HG03442 (cell line): ENCODE results near the gene PRRX2.
"Not testable (repeated sequence)": the region's sequence is repeated elsewhere in the genome, so short reads cannot be mapped to it uniquely, and the experiment has no call there.

Experiments used
- ATAC-seq: cut with Tn5 transposase; IDR thresholded peaks from one replicate; pipeline ENCODE4 v1.9.1; 2021; ENCODE audit warnings: mild to moderate bottlenecking, moderate library complexity; ENCODE audit not compliant: unreplicated experiment

PRRX2 gene

DNA sequence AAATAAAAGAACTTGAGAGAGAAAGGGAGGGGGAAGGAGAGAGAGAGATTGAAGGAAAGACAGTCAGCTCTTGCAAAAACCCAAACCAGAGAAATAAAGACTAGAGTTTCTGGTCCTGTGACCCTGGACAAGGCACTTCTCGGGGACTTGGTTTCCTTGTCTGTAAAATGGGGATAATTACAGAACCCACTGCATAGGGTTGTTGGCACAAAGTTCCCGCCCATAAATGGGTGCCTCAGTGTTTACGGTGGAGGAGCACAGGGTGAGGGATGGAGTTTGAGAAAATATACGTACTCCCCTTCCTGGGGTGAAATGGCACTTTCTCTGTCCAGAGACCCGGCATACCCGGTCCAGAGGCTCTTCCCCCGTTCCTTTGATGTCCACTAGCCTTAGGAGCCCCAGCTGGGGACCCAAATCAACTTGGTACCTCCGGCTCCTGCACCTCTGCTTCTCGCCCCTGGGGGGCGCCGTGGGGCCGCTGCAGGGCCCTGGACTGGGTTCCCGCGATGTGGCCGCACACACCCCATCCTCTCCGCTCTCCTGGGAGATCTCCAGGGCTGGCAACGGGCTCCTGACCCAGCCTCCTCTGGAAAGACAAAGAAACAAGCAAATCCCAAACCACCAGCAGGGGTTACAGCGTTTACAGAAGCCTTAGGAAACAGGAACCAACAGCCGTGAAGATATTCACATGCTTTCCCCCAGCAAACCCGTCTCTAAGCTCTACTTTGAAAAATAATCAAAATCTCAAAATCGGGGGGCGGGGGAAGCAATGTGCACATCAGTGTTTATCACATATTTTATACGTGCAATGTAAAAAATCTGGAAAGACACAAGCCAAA, 61.1 kb downstream of the PRRX2 start:
- ATAC-seq: no peak

DNA sequence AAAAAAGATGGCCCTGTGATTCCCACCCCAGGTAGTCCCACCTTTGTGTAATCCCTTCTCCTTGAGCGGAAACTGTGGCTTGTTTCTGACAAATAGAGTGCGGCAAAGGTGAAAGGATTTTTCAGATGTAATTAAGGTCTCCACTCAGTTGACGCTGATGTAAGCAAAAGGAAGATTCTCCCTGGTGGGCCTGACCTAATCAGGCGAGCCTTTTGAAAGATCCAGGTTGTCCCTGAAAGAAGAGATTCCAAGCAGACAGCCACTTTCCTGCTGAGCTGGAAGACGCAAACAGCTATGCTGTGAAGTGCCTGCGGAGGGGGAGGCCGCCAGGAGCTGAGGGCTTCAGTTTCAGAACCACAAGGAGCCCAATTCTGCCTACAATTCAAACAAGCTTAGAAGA, 63.3 kb downstream of the PRRX2 start:
- ATAC-seq: no peak

DNA sequence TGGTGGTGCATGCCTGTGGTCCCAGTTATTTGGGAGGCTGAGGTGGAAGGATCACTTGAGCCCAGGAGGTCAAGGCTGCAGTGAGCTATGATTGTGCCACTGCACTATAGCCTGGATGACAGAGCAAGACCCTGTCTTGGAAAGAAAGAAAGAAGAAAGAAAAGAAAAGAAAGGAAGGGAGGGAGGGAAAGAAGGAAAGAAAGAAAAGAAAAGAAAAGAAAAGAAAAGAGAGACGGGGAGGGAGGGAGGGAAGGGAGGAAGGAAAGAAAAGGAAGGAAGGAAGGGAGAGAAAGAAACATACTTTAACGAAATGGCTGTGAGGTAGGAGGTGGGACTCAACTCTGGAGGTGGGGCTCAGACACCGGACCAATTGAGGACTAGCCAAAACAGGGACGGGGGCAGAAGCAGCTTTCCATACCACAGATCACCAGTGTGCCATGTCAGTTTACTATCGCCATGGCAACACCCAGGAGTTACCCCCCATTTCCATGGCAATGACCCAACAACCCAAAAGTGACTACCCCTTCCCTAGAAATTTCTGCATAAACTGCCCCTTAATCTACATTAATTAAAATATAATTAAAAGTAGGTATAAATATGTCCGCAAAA, 66.1 kb downstream of the PRRX2 start:
- ATAC-seq: no peak

DNA sequence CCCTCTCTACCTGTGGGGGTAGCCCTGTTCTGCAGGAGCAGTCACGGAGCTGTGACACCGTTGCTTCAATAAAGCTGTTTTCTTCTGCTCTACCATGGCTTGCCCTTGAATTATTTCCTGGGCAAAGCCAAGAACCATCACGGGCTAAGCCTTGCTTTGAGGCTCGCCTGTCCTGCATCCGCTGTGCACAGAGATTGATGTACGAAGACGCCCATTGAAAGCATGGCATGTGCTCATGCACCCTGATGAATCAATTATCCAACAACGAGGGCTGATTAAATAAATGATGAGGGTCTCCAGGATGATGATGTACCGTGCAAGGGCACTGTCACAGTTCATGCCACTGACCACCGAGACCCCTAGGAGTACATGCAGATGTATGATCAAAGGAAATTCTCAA, 66.7 kb downstream of the PRRX2 start:
- no peak for ATAC-seq

DNA sequence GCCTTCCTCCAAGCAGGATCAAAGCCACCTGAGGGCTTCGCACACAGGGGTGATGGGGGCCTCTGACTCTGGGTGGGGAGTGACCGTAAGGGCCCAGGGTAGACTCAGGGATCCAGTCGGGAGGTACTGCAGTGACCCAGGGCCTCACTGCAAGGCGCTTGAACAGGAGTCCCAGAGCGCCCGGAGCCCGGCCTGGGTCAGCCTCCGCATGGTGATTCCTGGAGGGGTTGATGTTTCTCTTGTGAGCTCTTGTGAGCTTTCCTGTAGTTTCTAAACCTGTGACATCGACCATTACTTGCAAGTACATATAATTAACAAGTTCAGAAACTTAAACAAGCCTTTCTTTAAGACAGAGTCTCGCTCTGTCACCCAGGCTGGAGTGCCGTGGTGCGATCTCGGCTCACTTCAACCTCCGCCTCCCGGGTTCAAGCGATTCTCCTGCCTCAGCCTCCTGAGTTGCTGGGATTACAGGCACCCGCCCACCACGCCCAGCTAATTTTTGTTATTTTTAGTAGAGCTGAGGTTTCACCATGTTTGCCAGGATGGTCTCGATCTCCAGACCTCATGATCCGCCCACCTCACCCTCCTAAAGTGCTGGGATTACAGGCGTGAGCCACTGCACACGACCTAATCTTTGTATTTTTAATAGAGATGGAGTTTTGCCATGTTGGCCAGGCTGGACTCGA, 67.6 kb downstream of the PRRX2 start:
- no peak for ATAC-seq

DNA sequence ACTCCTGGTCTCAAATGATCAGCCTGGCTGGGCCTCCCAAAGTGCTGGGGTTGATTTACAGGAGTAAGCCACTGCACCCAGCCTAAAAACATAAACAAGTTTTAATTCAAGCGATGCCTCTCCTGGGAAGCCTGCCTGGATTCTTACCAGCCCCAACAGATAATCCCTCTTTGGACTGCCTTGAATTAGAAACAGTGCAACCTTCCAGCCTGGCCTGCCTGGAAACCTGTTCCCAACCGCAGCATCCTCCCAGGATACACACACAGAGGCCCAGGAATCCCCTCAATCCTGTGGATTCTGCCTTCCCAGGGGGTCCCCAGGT, 68.1 kb downstream of the PRRX2 start:
- no peak for ATAC-seq

DNA sequence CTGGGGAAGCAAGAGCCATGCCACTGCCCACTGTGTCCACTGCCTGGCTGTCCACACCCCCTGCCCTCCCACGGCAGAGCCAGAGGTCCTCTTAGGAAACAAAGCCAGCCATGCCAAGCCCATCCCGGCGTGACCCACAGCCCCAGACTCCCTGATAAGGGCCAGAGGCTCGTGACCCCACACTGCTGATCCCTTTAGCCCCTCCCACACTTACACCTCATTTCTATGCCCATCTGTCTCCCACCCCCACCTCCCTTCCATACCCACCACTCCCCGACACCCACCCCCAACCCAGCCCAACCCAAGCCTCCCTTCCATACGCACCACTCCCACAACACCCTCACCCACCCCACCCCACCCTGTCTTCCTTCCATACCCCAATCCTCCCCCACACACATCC, 70.1 kb downstream of the PRRX2 start:
- ATAC-seq: no peak

DNA sequence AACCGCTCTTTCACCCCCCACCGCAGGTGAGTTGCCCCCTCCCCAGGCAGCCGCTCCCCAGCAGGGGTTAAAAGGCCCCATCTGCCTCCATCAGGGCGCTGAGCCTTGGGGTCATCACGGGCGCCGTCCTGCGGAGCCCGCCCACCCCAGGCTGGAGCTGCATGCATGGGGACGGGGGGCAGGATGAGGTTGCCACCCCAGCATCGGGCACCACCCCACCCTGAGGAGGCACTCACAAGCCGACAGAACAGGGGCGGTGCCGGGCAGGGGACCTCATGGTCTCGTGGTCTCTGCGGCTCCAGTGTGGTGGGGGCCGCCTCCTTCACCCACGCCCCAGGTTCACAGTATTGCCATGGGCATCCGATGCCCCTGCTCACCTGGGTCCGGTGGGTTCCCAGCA, 70.9 kb downstream of the PRRX2 start:
- no peak for ATAC-seq

DNA sequence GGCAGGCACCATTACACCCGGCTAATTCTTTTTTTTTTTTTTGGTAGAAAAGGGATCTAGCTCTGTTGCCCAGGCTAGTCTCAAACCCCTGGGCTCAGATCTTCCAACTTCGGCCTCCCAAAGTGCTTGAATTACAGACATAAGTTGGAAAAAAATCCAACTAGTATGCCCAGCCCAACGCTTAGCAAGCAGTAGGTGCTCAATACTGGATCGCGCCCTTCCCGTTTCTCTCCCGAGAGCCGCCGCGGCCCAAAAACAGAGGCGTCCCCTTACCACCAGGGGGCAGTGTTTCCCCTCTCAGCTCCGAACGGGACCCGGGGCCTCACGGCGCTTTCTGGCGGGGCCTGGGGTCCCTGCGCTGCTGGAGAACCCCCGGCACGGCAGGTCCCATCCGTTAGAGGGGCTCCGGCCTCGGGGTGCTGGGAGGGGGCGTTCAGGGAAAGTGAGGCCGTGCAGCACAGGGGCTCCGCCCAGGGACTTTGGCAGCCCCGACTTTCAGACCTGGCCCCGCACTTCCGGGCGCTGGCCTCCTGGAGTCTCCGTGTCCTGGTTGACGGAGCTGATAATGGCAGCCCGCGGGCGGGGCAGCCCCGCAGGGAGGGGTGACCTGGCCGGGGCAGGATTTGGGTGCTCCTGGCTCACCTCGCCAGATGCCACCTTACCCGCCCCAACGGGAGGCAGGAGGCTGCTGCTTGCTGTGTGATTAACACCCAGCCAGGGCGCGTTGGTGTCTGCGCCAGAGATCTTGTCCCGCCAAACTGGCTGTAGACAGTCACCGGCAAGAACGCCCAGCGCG, 72.2 kb downstream of the PRRX2 start:
- ATAC-seq: peak; percentile 55

DNA sequence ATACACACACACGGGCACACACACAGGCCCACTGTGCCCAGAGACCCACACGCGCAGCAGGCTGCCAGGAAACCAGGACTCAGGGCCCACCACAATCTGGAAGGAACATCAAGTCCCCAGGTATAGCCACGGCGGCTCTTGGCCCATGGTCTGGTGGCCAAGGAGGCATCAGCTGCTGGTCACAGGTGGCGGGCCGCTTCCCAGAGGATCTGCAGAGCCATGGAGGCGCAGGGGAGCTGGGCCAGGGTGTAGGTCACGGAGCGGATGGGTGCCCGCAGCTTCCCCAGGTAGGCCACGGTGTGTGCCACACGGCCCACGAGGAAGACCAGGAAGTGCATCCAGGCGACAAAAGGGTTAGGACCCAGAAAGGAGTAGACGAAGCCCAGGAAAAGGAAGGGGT, 74.0 kb downstream of the PRRX2 start:
- ATAC-seq: no peak

DNA sequence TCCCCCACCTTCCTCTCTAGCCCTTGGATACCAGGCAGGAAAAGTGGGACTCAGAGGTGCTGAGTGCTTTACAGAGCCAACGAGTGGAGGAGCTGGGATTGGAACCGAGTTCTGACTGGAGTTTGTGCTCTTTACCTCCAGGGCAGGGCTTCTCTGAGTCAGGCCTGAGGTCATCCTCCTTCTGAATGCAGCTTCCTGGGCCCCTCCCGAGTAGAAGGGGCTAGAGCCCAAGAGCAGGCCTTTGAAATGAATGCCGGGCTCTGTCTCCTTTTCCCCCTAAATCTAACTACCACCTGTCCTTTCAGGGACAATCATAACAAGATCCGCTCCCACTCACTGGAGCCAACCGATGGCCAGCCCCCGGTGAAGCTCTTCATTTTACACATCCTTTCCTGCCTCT, 74.7 kb downstream of the PRRX2 start:
- ATAC-seq: no peak

DNA sequence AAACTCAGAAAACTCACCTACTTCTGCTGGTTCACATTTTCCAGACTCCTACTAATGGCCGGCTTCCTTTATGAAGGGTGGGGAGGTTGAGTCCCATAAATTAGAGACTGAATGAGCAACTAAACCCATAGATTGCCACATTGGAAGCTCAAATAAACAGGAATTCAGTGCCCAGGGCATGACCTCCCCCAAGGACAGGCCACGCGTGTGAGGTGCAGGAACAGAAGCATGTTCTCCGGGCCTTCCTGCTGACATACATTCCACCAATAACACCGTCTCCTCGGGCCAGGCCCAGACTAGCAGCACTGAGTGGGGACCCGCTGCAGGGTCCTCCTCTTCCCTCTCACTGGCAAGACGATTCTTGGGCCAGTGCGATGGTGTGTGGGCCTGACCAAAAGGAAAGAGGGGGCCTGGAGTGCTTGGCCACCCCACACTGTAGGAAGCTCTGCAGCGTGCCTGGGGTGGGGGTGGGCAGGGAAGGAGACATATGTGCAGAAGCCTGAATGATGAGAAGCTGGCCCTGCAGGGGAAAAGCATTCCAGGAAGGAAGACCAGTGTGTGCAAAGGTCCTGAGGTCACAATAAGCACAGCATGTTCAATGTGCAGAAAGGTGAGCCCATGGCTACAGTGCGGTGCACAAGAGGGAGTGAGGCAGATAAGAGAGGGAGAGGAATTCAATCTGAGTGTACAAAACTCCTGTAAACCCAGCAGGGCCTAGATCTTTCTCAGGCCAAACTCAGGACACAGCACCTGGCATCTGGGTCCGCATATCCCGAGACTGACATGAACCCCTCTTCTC, 75.4 kb downstream of the PRRX2 start:
- ATAC-seq: no peak

DNA sequence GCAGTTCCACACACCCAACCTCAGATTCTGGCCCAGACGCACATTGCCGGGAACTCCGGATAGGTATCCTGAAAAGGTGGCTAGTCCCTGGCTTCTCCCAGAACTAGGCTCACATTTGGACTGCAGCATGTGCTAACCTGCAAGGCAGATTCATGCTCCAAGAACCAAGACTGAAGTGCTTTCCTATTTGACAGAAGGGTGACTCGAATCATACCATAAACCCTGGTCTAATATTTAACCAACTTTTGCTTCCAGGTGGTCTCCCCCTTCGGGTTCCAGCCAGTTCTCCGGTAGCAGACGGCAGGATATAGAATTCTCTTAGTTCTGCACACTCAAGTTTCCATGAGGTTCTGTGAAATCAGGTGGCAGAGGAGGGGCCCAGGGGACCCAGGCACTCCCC, 79.8 kb downstream of the PRRX2 start:
- no peak for ATAC-seq

DNA sequence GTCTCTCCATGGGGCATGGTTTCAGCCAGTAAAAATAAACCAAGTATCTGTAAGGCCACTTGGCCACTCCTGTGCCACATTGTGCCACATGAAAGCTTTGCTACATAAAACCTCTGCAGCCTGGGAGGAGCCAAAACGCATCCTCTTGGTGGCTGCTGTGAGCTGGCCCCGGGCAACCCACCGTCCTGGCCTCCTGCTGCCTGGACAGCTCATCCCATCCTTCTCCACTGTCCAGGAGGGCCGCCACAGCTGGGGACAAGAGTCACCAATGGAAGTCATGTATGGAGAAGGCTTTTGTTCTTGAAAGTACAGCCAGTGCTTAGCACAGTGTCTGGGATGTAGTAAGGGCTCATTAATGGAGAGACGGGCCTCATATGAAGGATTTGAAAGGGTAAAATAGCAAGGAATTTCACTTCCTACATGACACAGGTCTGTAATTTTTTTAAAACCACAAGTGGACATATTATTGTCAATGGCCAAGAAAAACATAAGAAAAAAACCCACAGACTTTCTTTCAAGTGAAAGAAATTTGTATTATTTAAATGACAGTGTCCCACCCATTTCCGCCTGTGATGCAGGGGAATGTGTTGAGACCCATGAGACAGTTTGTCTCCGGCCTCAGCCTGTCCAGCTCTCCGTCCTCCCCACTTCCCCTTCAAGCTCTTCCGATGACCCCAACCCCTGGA, 80.8 kb downstream of the PRRX2 start:
- no peak for ATAC-seq

DNA sequence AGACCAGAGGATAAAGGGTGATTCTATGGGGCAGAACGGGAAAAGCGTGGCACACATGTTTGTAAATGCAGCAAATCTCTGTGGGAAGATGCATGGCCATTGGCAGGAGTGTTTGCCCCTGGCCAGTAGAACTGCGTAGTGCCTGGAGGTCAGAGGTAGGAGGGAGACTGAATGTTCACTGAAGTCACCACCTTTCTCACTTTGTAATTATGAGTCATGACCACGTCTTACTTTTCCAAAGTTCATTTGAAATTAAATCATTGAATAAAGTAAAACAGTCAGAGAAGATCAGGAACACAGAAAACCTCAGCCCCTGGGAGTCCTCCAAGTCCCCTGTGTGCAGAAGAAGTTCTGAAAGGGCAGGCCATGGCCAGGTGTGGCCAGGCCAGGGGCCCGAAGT, 82.8 kb downstream of the PRRX2 start:
- ATAC-seq: no peak

DNA sequence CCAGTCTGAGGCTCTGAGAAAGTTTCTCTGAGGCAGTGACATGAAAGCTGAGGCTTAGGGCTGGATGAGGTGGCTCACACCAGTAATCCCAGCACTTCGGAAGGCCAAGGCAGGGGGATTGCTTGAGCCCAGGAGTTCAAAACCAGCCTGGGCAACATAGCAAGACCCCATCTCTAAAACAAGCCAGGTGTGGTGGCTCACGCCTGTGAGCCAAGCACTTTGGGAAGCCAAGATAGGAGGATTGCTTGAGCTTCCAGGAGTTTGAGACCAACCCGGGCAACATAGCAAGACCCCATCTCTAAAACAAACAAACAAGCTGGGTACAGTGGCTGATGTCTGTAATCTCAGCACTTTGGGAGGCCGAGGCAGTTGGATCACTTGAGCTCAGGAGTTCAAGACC, 83.6 kb downstream of the PRRX2 start:
- ATAC-seq: not testable (repeated sequence)

DNA sequence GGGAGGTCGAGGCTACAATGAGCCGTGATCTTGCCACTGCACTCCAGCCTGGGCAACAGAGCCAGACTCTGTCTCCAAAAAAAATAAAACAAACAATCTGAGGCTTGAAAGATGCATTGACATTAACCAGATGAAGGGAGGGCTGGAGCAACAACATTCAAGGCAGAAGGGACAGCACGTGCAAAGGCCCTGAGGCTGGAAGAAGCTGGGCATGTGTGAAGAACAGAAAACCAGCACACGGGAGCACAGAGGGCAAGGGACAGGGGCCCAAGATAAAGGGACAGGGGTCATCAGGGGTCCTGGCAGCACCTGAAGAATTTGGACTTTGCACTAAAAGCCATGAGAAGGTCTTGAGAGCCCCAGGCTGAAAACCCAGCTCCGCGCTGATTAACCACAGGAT, 84.1 kb downstream of the PRRX2 start:
- no peak for ATAC-seq

DNA sequence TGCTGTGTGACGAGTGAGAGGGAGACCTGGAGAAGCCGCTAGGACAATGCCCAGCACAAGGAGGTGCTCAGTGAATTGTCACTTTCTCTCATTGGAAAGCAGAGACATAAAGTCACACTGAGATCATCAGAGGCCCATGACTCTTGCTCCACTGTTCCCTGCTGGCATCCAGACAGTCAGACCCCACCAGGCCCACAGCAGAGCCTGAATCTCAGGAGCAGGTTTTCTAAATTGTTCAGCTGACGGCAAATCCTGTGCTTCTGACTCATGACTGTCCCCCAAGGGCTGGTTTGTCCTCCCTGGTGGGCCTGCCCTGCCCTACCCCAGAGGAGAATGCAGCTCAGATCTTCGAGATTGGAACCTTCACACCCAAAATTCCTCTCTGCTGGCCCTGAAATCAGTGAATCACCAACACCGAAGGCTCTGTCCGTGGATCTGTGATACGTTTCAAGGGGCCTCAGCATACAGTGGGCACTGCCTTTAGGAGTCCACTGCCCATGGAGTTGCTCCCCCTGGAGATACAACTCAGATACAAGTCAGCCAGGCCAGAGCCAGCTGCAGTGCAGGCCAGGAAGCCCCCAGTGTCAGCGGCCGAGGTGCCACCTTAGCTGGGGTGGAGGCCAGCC, 84.7 kb downstream of the PRRX2 start:
- no peak for ATAC-seq
